NCI-H1930 (cell line): ENCODE results near the gene OR56A4.

ENCODE experiments used
- DNase-seq, 2 experiments: peaks; one replicate each; lab custom pipeline; 2025; lab: John Stamatoyannopoulos, UW

The OR56A4 gene, protein sequence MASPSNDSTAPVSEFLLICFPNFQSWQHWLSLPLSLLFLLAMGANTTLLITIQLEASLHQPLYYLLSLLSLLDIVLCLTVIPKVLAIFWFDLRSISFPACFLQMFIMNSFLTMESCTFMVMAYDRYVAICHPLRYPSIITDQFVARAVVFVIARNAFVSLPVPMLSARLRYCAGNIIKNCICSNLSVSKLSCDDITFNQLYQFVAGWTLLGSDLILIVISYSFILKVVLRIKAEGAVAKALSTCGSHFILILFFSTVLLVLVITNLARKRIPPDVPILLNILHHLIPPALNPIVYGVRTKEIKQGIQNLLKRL

GRCh38 chr11:6006846-6007245, at the start of gene OR56A4:
OR56A4 (minus strand) TSS chr11:6006946; CDS start chr11:6002992, 3,954 bp downstream.
- no peak for DNase-seq

DNA sequence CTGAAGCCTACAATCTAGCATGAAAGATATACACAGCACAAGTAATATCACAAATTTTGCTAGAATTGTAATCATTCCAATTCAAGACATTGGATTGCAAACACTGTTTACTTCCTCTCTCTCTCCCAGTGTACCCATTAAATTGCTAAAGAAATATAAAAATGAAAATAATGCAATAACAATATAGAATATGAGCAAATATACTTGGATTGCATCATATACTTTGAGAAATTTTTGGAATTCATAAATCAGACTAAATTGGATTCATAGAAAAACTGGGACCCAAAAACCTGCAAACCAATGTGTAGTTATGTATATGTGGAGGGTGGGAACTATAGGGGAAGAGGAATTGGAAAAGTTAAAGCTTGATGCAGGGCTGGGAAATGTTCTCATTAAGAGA, 48.8 kb upstream of the OR56A4 start:
- no peak for DNase-seq

DNA sequence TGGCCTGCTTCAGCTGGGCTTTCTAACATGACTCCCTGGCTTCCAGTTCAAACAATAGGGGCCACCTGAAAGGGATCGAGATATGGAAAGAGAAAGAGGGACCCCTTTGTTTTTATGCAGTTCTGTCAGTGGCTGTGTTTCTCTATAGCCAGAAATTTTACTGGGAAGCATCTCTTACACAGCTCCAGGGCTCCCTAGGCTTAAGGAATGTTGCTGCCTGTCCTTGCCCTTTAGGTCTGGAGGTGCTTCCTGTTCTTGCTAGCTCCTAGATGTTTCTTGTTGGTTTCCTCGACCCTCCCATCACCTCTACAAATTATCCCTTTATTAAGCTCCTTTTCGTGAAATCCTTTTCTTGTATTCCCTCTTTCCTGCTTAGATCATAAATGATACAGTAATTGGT, 45.6 kb upstream of the OR56A4 start:
- no peak for DNase-seq

DNA sequence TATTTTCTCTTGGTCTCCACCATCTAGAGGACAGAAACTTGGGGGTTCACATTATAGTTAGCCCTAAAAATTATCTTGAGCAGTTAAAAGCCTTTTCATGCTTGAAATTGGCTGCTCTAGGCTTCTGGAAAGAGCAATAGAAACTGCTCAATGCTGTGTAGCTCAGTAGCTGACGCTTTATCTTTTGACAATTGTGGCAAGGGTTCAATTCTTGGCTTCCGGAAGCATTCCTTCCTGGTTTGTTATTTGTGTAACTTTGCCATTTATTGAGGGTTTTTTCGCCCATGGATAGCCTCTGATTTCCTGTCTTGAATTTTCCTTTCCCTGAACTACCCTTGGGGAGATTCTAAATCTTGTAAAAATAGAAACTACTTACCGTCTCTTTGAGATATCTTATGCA, 34.1 kb upstream of the OR56A4 start:
- DNase-seq: no peak

- DNase-seq: no peak
These were observed 24.1 kb upstream of the OR56A4 start, which contains the start of gene OR56A1 for GRCh38 chr11:6030708-6031405. OR56A1 (minus strand) TSS chr11:6030758; CDS start chr11:6027692, 3,066 bp downstream.

DNA sequence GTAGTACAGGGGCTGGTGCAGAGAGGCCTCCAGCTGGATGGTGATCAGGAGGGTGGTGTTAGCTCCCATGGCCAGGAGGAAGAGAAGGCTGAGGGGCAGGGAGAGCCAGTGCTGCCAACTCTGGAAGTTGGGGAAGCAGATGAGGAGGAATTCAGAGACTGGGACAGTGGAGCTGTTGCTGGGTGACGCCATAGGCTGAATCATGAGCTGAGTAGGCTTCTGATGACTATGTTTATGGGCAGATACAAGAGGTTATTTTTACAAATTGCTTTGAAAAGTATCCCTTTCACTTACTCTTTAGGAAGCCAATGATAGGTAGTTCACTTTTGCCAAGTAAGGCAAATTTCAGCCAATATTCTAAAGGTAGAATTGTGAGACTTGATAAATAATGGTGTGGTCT, 20.8 kb upstream of the OR56A4 start:
- DNase-seq: no peak

DNA sequence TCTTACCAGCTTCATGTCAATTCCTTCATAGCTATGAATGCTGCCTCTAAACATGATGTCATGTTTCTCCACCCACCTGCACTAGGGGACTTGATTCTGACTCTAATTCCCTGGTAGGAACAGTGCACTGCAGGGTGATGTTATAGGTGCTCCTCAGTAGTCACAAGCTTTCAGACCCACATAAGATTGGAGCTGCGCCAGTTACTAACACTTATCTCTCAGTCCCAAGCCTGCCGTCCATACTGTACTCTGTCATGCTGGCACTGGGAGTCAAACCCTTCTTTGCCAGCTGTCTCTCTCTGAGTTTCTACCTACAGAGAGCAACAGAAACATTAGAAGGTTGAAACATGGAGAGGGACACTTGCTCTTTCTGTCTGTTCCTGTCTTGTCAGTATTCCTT, 18.3 kb upstream of the OR56A4 start:
- no peak for DNase-seq

DNA sequence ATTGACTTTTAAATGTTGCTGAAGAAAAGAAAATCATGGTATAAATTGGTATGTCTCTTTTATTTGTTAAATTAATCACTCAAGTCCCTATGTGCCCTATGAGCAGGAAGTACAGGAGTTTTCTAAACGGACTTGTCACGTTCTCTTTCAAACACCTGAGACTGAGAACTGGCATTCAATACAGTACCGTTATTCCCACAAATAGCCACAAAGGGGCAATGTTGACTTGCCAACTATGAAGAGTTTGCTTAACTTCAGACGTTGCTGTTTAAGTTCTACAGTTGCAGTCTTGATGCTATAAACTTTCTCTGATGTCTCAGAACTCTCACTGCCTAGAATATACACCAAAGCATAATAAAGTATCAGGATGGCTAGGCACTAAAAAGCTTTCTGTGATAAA, 16.2 kb upstream of the OR56A4 start:
- peak in 1 of 2 experiments; percentile 14 for DNase-seq

GRCh38 chr11:6013042-6013441, 6.3 kb upstream of the OR56A4 start:
- no peak for DNase-seq

GRCh38 chr11:6012035-6012668, 5.4 kb upstream of the OR56A4 start:
- no peak for DNase-seq

DNA sequence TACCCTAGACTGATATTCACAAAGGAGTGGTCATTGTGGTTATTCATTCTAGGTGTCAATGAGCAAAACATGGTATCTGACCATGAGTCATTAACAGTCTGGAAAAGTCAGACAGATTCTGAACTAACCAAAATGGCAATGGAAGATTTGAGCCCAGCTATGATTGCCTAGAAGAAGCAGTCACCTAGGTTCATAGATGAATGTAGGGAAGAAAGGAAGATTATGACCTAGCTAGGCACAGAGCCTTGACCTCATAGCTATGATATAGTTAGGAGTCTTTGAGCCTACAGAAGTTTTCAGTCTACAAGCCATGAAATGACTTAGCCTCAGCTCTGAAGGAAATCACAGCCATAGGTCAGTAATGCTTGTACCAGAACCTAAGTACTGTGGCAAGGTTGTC, 351 bp downstream of the OR56A4 start:
- DNase-seq: no peak

DNA sequence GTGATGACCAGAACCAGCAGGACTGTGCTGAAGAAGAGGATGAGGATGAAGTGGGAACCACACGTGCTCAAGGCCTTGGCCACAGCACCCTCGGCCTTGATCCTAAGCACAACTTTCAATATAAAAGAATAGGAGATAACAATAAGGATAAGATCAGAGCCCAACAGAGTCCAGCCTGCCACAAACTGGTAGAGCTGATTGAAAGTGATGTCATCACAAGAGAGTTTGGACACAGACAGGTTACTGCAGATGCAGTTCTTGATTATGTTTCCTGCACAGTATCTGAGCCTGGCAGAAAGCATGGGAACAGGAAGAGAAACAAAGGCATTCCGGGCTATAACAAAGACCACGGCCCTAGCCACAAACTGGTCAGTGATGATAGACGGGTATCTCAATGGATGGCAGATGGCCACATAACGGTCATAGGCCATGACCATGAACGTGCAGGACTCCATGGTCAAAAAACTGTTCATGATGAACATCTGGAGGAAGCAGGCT, 4.5 kb downstream of the OR56A4 start:
- no peak for DNase-seq

DNA sequence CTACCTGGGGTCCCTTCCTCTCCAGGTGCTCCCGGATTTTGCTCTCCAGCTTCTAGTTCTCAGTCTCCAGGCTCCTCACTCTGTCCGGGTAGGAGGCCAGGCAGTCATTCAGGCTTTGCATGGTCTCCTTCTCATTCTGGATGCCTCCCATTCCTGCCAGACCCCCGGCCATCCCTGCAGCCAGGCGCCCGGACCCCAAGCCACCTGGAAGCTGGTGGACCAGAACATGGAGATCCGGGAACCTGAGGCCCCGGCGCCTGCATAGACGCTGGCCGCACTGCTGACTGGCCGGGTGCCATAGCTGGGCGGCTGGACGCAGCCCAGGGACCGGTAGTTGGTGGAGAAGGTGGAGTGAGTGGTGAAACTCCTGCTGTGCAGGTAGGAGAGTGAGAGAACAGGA, 12.0 kb downstream of the OR56A4 start:
- DNase-seq: no peak

DNA sequence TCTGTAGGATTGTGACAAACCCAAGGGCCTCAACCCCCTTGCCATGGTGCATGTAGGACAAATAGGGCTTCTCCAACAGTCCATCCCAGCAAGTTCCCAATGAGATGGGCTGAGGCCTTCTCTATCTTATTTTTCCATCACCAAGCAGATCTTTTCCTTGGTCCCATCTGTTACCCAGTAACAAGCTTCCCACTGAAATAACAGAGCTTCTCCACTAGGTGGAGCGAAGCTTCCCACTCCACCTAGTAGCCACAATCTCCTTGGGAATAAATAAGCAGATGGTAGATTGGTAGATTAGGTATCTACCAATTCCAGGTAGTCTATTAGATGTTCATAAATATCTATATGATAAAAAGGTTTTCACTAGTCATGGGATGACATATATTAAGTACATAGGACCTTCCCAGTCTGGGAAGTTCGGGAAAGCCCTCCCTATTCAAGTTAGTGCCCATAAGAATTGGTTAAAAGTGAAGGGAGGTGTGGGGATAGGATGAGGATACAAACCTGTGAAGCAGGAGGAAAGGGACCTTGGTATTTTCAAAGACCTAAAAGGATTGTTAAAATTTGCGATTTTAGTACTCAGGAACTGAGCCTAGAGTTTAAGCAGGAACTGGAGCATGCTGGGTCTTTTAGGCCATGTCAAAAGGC, 14.0 kb downstream of the OR56A4 start:
- DNase-seq: peak in 1 of 2 experiments; percentile 27

- DNase-seq: no peak
These were observed 14.6 kb downstream of the OR56A4 start for GRCh38 chr11:5992150-5992549.

DNA sequence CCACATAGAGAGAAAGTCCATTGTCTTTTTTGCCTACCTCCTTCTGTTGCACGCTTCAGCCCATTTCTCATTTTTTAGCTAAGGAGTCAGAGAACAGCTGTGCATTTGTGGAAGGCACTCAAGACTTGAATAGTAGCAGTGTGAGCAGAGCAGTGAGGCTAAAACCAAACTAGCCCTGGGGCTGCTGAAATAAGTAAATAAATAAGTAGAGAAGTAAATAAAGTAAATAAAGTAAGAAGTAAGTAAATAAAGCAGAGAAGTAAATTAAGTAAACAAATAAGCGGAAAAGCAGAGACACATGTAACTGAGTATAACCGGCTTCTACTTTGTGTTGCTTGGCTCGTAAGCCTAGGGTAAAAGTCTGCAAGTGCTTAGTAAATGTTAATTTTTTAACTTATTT, 17.5 kb downstream of the OR56A4 start:
- DNase-seq: no peak

DNA sequence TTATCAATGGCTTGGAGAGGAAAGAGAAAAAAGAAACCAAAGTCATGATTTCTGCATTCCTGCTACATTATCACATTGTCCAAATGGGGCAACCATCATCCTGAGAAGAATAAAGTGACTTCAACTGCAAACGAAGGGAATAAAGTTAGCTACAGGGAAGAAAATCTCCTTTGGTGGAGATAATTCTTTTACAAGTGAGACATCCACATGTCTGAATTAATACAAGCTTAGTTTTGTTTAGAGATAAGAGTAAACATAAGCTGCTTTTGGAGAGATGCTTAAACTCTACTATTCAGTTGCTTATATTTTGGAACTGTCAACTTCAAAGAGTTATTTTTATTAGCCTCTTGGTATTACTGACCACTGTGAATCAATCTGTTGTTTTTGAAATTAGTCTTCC, 19.9 kb downstream of the OR56A4 start, which contains the start of gene OR52L1:
Gene OR52L1, minus strand, starts transcription at position 101 of the 400 bp plus-strand sequence. Its CDS starts 55 bp downstream, at position 46.
- DNase-seq: no peak

DNA sequence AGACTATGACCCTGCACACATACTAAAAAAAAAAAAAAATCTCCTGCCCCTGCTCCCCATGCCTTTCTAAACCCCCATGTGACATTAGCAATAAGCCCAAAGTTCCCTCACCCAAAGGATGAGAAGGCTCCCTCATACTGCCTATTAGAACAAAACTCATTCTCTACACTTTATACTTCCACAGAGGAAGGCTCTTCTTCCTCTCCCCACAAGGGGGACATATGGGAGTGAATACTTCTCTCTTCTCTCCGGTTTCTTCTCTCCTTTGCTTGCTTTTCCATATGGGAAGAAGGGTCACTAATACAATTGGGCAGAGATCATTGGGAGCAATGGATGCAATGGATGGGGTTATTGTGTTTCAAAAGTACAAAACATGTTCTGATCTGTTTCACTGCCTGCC, 23.3 kb downstream of the OR56A4 start:
- DNase-seq: no peak

DNA sequence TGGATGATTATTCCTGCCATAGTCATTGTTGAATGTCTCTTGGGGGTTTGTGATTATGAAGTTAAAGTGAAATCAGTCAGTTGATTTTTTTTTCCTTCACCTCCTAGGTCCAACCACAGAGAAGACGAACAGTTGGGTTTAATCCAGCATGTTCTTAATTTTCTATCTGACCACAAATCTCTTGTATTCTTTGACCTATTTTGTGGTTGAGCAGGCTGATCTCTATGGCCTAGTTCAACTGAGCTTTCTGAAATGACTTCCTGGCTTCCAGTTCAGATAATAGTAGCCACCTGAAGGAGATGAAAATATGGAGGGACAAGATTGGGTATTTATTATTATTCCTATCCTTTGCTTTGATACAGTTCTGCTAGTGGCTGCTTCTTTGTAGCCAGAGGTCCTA, 33.2 kb downstream of the OR56A4 start:
- DNase-seq: no peak

- no peak for DNase-seq
These were observed 38.4 kb downstream of the OR56A4 start, which contains the start of gene OR56A5 for GRCh38 chr11:5968394-5968793. OR56A5 (minus strand) TSS chr11:5968494; CDS start chr11:5968494, 0 bp downstream.

DNA sequence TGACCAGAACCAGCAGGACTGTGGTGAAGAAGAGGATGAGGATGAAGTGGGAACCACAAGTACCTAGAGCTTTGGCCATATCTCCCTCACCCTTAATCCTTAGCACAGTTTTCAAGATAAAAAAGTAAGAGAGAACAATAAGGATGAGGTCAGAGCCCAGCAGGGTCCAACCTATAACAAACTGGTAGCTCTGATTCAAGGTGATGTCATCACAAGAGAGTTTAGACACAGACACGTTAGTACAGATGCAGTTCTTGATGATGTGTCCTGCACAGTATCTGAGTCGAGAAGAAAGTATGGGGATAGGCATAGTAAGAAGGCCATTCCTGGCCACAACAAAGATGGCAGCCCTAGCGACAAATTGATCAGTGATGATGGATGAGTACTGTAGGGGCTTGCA, 39.0 kb downstream of the OR56A4 start:
- no peak for DNase-seq

- DNase-seq: no peak
These were observed 39.8 kb downstream of the OR56A4 start for GRCh38 chr11:5966958-5967357.
